Stimulated activated CD4-positive, alpha-beta T cell treated with anti-CD3 and anti-CD28 coated beads, Interleukin-12 subunit alpha, Interleukin-12 subunit beta, amount 100 ng/mL, for 4 hours (primary cell): Measurements from ENCODE around the gene KRT4.
A peak's percentile ranks its signal among the peaks of the same experiment; 100 is the strongest.

Source experiments
- DNase-seq: peaks from one replicate; pipeline ENCODE4 v3.0.0-alpha.2; 2020

Gene KRT4

GRCh38 chr12:52836491-52837412 is 22.8 kb upstream of the KRT4 start:
- DNase-seq, result no peak

GRCh38 chr12:52836042-52836466 is 22.1 kb upstream of the KRT4 start:
- DNase-seq, result peak; percentile 50

- no peak for DNase-seq
Observed at GRCh38 chr12:52835271-52836041, 21.5 kb upstream of the KRT4 start.

DNA sequence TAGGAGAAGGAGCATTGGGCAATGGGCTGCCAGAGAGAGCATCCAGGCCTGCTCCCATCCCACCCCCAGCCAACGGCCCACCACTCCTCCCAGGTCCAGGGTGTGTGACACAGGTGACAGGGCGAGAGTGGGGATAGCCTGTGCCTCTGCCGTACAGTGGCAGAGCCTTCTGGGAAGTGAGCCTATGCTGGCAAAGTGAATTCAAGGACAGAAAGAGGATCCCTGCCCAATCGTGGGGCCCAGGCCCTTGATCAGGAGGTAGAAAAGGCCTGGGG is 20.7 kb upstream of the KRT4 start:
- DNase-seq, result no peak

GRCh38 chr12:52833922-52834726 is 20.2 kb upstream of the KRT4 start, which contains the start of gene KRT79:
TSS of gene KRT79 (minus strand) at chr12:52834311. CDS start at chr12:52834260, 51 bp downstream.
- no peak for DNase-seq

- DNase-seq, result no peak
Observed at GRCh38 chr12:52832985-52833905, 19.3 kb upstream of the KRT4 start.

- DNase-seq, result no peak
Observed at GRCh38 chr12:52832451-52832850, 18.5 kb upstream of the KRT4 start.

GRCh38 chr12:52831251-52831650 is 17.3 kb upstream of the KRT4 start:
- no peak for DNase-seq

GRCh38 chr12:52829986-52830770 is 16.3 kb upstream of the KRT4 start:
- no peak for DNase-seq

- DNase-seq, result no peak
Observed at GRCh38 chr12:52828591-52829021, 14.7 kb upstream of the KRT4 start.

- DNase-seq, result no peak
Observed at GRCh38 chr12:52828156-52828555, 14.2 kb upstream of the KRT4 start.

DNA sequence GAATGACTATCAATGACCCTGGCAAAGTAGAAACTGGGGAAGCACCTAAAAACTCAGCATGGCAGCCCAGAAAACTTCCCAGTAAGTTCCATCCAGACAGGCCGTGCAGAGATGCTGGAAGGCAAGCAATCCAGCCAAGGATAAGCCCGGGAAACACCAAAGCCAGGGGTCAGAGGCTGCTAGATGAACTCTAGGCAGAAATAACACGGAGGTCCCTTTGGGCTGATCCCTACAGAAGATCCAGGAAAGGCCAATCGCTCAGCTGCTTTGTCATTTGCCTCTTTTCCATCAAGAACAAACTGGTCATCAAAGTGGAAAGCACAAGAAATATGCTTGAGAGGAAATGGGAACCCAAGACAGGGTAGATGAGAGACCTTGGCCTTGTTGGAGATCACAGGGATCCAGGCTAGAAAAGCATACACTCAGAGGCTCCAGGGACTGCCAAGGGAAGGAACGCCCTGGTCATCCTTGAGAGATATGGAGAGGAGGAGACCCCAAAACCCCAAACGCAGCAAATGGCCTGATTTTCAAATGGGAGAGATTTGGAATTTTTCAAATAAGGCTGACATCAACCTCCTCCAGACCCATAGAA is 13.7 kb upstream of the KRT4 start:
- DNase-seq, result no peak

GRCh38 chr12:52826611-52827498 is 12.9 kb upstream of the KRT4 start:
- no peak for DNase-seq

DNA sequence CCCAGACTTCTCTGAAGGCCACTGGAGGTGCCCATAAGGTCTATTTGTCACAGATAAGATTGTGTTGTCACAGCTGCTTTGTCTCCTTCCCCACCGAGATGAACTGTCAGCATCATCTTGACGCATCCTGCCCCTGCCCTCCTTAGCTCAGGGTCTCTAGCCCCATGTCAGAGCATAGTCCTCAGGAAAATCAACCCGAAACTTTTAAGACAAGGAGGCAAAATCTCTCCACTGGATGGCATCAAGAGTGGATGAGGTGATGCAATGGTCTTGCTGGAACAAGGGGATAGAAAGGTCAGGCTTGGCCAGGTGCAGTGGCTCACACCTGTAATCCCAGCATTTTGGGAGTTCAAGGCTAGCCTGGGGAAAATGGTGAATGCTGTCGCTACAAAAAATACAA is 12.0 kb upstream of the KRT4 start:
- DNase-seq, result no peak

GRCh38 chr12:52824741-52825410 is 11.0 kb upstream of the KRT4 start:
- no peak for DNase-seq

DNA sequence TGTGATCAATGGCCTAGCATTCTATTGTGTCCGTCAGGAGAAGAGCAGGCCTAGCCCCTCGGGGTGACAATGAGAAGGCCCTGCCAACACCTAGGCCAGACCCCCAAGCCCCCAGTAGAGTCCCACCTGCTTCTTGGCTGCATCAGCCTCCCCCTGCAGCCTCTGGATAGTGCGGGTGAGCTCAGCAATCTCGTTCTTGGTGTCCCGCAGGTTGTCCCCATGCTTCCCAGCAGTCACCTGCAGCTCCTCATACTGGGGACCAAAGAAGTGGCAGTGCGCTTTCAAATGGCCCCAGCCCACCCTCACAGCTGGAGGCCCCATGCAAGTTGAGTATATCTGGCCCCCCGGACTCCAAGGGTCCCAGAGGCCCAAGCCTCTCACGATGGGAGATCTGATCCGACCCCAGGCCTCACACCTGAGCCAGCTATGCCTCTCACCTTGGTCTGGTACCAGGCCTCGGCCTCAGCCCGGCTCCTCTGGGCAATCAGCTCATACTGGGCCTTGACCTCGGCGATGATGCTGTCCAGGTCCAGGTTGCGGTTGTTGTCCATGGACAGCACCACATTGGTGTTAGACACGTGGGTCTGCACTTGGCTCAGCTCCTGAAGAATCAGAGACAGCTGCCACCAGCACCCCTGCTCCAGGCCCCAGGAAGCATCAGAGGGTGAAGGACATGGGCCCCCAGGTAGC is 10.0 kb upstream of the KRT4 start:
- DNase-seq, result no peak

- no peak for DNase-seq
Observed at GRCh38 chr12:52822771-52823510, 9.0 kb upstream of the KRT4 start.
